GM23248 (cell line): ENCODE results near the gene MARCHF3.

Source experiments
- EZH2 ChIP-seq: fragments of 200-600 bp; sonication (generic); IDR thresholded peaks from 2 replicates; pipeline ENCODE4 v1.6.1; 2018; ENCODE audit warnings: antibody characterized with exemption, mild to moderate bottlenecking; ENCODE audit not compliant: insufficient read depth, poor library complexity, severe bottlenecking
- EZH2phosphoT487 ChIP-seq: fragments of 200-600 bp; sonication (generic); IDR thresholded peaks from 2 replicates; pipeline ENCODE4 v1.6.1; 2018; ENCODE audit warnings: antibody characterized with exemption, moderate library complexity, mild to moderate bottlenecking, low read depth; ENCODE audit not compliant: insufficient read depth

DNA sequence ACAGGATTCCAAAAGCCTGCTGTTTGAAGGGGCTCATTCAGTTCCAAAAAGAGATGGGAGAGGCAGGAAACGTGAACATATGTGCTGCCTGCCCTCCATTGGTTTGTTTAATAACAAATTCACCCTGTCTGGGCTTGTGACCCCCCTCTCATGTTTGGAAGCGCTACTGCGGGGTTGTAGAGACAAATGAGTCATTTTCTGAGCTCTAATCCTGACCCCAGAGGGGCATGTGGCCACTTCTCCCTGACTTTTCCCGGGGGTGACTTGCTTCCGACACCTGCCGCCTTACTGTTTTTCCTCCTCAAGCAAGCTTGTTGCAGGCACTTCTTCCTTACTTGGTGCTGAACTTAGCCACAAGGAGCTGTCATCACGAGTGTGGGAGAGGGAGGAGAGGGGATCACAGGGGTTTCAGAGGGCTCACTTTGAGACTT, 177.5 kb downstream of the MARCHF3 start:
- TF ChIP-seq EZH2 (no peak), EZH2phosphoT487 (no peak)
